Subcutaneous adipose tissue (tissue), 4 donors: ENCODE results near the gene LMF1. TPM values are rescaled to one million over a fixed set of nuclear protein-coding genes. Genes with fewer than 3 reads are reported as not detected.

Source experiments
- CTCF ChIP-seq: fragments of 450-650 bp; IDR thresholded peaks from one replicate; pipeline ENCODE4 v1.5.1; 2016; ENCODE audit warnings: low read depth, mild to moderate bottlenecking, control low read depth, antibody characterized with exemption, moderate library complexity
- total RNA-seq, 4 donors: library from RNA; depleted of rRNA; stranded (reverse); fragments of >200 nt; gene quantifications; one replicate each; pipeline ENCODE4 v1.1.0, GENCODE V29; 2016

The LMF1 gene
- total RNA-seq, 4 donors from 2014 or later = 16.0 to 30.3 (median 24.2) TPM

GRCh38 chr16:891353-891740 is 79.4 kb downstream of the LMF1 start:
- no peak for TF ChIP-seq CTCF

- no peak for TF ChIP-seq CTCF
Observed at GRCh38 chr16:890716-891352, 80.0 kb downstream of the LMF1 start.

- TF ChIP-seq CTCF = no peak
Observed at GRCh38 chr16:890217-890616, 80.6 kb downstream of the LMF1 start.

- no peak for TF ChIP-seq CTCF
Observed at GRCh38 chr16:889586-889985, 81.2 kb downstream of the LMF1 start.

- TF ChIP-seq CTCF = no peak
Observed at GRCh38 chr16:888901-889570, 81.7 kb downstream of the LMF1 start.

GRCh38 chr16:887846-888245 is 82.9 kb downstream of the LMF1 start:
- TF ChIP-seq CTCF = no peak

- TF ChIP-seq CTCF = no peak
Observed at GRCh38 chr16:886802-887731, 83.7 kb downstream of the LMF1 start.
